ENCODE measurements around the gene POLR2J.

Gene POLR2J

GRCh38 chr7:102424787-102425218 lies 53.9 kb downstream of the POLR2J start:
- H3K27me3 ChIP-seq (ENCODE audit: control insufficient read depth, insufficient read depth, low read length) = no peaks in the 10 kb centered on the region
- H3K4me3 ChIP-seq (ENCODE audit: low read length) = no peak overlapping the region
- H3K36me3 ChIP-seq (ENCODE audit: control insufficient read depth, insufficient read depth, low read length) = no peaks in the 10 kb centered on the region
- H3K4me1 ChIP-seq (ENCODE audit: control insufficient read depth, insufficient read depth, low read length) = no peaks in the 10 kb centered on the region
- H3K9ac ChIP-seq (ENCODE audit: low read length) = no peak overlapping the region
- no peaks in the 10 kb centered on the region for H3K9me3 ChIP-seq (ENCODE audit: control insufficient read depth, low read length)

- Histone ChIP-seq H3K9me3 (ENCODE audit: control insufficient read depth, low read length) (no peaks in the 10 kb centered on the region), H3K27me3 (ENCODE audit: control insufficient read depth, insufficient read depth, low read length) (no peaks in the 10 kb centered on the region), H3K36me3 (ENCODE audit: control insufficient read depth, insufficient read depth, low read length) (no peaks in the 10 kb centered on the region), H3K4me3 (ENCODE audit: low read length) (no peak overlapping the region), H3K4me1 (ENCODE audit: control insufficient read depth, insufficient read depth, low read length) (no peaks in the 10 kb centered on the region), H3K9ac (ENCODE audit: low read length) (no peak overlapping the region)
Observed at GRCh38 chr7:102424129-102424551, 54.6 kb downstream of the POLR2J start.

Measured in mucosa of stomach (tissue), 1 donor.